GM18502 (cell line): ENCODE measurements around the gene METRNL.

Experiments
- ATAC-seq: cut with Tn5 transposase; IDR thresholded peaks from one replicate; pipeline ENCODE4 v1.9.1; 2021; ENCODE audit warnings: mild to moderate bottlenecking; ENCODE audit not compliant: unreplicated experiment, poor library complexity

METRNL gene

GRCh38 chr17:83103200-83103942 is 24.0 kb downstream of the METRNL start:
- no peak for ATAC-seq

DNA sequence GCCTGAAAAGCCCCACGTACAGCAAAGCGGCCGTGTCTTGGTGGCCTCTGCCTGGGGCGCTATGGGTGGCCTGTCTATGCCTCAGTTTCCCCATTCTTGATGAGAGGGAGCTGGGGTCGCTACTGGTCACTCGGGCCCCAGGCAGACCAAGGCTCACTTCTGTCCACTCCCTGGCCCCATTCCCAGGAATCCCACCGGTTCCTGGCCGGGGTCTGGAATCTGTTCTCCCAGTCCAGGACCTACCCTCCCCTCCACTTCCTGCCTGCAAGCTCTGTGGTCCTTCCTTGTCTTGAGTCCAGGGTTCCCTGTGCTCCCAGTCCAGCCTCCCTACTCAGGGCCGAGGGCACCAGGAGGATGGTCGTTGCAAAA is 24.5 kb downstream of the METRNL start:
- ATAC-seq: no peak

- no peak for ATAC-seq
Measured at GRCh38 chr17:83104577-83105505, 25.4 kb downstream of the METRNL start.

DNA sequence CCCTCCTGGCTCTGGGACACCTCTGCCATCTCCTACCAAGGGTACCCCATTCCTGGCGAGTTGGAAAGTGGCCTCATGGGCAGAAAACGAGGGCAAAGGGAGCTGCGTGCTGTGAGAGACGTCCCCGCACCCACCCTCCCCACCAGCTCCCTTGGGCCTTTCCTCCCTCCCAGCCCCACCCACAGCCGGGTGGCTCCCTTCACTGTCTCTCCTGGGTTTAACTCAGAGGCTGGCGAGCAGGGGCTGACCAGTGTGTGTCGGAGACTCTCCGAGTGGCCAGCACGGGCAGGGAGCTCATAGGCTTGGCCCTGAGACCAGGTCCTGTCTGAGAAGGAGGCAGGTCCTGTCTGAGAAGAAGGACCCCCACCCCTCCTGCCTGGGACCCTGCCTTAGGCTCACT is 26.1 kb downstream of the METRNL start:
- no peak for ATAC-seq

DNA sequence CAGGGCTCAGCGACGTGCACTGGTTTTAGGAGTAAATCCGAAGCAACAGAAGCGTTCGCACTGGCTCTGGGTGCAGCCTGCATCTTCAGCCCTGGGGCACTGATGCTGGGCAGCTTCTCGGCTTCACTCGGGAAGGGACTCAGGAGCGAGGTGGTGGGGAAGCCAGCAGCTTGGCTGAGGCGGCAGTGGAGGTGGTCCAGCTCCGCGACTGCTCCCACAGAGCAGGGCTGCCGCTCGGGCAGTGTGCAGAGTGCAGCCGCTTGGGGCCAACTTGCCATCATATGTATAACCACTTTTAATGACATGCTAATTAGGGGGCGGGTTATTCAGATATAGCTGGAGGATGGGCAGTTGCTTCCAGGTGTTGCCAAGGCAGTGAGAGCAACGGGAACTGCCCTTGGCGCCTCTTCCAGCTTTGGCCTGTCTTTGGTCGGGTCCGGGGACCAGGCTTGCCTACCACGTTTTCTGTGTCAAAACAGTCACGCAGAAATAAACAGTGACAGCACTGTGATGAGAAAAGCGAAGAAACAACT is 26.7 kb downstream of the METRNL start:
- no peak for ATAC-seq

DNA sequence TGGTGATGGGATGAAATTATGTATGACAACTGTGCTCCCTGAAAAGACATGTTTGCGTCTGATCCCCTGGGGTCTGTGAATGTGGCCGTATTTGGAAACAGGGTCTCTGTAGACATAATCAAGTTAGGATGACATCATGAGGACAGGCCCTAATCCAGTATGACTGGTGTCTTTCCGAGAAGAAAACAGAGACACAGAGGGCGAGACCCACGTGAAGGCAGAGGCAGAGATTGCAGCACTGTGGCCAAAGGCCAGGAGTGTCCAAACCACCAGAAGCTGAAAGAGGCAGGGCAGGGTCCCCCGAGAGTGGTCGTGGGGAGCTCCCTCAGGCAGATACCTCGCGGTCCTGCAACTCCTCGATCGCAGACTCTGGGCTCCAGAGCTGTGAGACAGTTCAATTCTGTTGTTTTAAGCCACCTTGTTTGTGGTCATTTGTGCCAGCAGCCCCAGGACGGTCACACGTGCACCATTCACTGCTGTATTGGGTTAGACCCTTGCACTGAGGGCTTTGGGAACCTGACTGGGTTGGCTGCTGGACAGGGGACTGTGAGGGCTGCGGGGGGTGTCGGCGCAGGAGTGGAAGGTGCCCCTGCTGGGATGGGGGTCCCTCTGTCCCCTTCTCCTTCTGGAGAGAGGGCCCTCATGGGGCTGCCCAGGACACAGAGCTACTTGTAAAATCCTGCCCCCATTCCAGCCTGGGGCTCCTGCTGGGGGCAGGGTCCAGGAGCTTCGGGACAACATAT is 27.7 kb downstream of the METRNL start:
- no peak for ATAC-seq

DNA sequence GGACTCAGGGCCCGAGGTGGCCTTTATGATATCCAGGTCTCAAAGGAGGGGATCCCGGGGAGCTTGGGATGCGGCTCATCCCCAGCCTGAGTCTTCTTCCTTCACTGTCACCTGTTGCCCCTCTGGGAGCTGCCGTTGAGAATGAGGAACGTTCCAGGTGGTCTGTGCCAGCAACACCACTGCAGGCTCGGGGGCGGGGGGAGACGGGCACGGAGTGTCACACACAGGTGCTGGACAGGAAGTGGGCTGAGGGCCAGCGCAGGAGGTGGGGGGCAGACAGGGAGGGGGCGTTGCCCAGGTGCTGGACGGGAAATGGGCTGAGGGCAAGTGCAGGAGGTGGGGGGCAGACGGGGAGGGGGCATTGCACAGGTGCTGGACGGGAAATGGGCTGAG is 28.2 kb downstream of the METRNL start:
- ATAC-seq: no peak

GRCh38 chr17:83108709-83109108 is 29.3 kb downstream of the METRNL start:
- no peak for ATAC-seq

DNA sequence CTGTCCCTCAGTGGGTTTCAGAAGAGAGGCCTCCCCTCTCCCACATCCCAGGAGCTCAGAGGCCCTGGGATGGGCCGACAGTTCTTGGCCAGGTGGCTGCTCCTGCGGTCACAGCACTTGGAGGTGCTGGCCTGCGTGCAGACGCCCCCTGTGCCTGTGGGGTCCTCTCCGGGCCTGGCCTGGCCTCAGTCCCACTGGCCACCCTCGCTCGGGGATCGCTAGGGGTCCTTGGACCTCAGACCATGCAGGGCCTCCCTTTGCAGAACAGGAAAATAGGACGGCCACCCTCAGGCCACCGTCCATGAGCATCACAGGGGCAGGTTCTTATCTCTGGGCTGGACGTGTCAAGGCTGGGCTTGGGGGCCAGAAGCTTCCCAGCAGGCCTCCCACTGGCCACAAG is 30.0 kb downstream of the METRNL start:
- no peak for ATAC-seq

DNA sequence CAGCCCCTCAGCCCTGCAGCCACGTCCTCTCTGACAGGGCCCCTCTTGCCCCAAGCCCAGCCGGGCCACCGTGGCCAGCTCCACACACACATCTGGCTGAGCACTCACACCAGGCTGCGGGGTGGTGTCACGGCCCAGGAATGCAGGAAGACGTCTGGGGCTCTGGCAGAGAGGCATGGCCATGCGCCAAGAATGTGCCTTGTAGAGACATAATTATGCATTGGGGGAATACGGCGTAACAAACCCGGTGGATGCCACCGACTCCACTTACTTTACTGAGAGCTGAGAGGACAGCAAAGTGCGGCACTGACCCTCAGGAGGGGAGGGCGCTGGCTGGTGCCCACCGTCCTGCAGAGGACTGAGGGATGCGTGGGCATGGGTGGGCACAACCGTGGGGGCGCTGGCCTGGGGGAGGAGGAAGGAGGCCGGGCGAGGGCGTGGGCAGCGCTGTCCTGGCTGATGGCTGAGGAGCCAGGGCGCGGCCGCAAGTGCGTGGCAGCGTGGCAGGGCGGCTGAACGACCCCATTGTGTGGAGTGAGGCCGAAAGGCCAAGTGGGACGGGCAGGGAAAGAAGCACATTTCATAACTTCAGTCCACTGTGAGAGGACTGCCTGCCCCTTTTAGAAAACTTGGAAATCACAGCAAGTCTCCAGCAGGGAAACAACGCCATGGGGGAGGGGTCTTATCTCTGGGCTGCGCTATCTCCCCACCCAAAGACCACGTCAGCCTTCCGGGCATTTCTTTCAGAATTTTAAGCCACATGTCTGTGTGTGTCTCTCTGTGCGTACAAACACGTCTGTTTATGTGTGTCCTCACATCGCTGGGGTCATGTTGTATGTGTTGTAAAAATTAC is 30.6 kb downstream of the METRNL start:
- no peak for ATAC-seq

GRCh38 chr17:83110735-83111134 is 31.3 kb downstream of the METRNL start:
- no peak for ATAC-seq

GRCh38 chr17:83111516-83112282 is 32.3 kb downstream of the METRNL start:
- no peak for ATAC-seq

DNA sequence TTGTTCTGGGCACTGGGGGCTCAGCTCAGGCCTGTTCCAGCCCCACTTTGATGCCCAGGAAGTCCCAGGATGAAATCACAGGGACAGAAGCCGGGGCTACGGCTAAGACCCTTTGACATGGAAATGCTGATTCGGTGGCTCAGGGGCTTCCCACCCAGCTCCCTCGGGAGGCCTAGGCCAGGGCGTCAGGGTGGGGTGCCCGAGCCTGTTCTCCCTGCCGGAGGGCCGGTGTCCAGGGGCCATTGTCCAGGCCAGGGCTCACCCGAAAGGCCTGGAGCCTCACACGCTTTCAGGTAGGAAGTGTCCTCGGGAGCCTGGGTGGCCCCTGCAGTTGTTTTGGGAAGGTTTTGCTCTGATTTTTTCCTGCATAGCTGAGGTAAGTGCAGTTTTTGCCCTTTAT is 34.0 kb downstream of the METRNL start:
- ATAC-seq: no peak

- no peak for ATAC-seq
Measured at GRCh38 chr17:83113792-83114191, 34.4 kb downstream of the METRNL start.

GRCh38 chr17:83114706-83115105 is 35.3 kb downstream of the METRNL start:
- no peak for ATAC-seq

DNA sequence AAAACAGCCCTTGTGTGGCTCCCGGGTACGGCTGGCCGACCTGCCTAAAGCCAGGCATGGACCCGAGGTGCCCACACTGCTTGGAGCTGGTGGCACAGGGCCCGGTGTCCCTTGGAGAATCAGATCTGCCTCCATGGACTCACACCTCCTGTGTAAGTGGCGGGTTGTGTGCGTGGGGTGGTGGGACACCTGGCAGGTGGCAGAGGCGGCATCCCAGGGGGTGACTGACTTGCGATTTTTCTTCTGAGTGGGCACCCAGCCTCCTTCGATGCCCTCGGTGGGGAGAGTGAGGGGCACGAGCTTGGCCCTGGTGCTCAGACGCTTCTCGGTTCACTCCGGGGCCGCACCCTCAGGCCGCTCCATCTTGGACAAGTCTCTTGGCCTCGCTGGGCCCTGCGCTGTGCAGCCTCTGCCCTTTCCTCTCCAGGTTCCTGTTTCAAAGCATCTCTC is 35.8 kb downstream of the METRNL start:
- no peak for ATAC-seq

- ATAC-seq: no peak
Measured at GRCh38 chr17:83115832-83116231, 36.4 kb downstream of the METRNL start.

GRCh38 chr17:83116311-83116771 is 36.9 kb downstream of the METRNL start:
- no peak for ATAC-seq
